Measurements from ENCODE around the gene LYZL2.
"Not testable (repeated sequence)": the region's sequence is repeated elsewhere in the genome, so short reads cannot be mapped to it uniquely, and the experiment has no call there.

The LYZL2 gene

GRCh38 chr10:30637881-30638467, 8.4 kb upstream of the LYZL2 start:
- DNase-seq: peak in 1 of 2 donors; percentile 44

DNA sequence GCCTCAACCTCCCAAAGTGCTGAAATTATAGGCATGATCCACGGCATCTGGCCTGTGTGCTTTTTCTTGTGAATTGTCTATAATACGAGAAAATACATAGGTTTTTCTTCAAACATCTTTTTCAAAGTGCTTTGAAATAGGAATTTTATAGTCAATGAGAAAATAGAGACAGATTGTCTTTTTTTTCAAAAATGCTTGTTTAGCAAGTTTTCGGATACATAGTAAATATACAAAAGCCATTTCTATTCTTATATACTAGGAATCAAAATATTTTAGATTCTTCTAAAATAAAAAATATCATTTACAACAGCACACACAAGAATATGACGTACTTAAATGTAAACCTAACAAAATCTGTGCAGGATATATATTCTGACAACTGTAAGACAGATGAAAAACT, 1.6 kb upstream of the LYZL2 start:
- no peak for DNase-seq

DNA sequence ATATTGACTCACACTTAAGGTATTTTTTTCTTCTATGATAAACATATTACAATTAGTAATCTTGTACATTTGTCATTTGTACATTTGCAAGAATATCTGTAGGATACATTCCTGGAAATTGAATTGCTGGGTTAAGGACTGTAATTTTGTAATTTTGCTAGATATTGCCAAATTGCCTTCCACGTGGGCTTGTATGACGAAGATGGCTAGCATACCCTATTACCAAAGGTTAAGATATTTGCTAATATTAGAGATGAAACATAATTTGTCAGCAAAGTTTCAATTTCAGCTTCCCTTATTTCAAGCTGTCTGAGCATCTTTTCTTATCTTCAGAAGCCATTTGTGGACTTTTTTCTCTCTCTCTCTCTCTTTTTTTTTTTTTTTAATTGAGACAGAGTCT, 1.0 kb upstream of the LYZL2 start:
- no peak for DNase-seq

- DNase-seq: not testable (repeated sequence)
Measured at GRCh38 chr10:30628576-30628975, 977 bp downstream of the LYZL2 start.

GRCh38 chr10:30626837-30627236, 2.7 kb downstream of the LYZL2 start:
- DNase-seq: not testable (repeated sequence)

DNA sequence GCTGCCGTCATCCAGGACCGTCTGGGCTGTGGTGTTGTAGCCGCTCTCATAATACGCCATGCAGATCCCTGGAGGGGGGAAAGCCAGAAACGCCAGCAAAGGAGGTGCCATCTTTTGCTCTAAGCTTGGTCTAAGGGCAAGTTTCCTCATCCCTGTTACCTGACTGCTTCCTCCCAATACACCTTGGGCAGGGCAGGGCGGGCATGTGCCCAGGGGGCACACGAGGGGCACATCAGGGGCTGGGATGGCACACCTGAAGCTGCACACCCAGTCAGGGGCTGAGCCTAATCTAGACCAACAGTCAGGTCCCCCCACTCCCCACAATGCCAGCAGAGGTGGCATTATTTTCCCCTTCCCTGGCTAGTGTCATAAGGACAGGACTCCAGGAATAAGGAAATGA, 3.4 kb downstream of the LYZL2 start:
- DNase-seq: not testable (repeated sequence)

DNA sequence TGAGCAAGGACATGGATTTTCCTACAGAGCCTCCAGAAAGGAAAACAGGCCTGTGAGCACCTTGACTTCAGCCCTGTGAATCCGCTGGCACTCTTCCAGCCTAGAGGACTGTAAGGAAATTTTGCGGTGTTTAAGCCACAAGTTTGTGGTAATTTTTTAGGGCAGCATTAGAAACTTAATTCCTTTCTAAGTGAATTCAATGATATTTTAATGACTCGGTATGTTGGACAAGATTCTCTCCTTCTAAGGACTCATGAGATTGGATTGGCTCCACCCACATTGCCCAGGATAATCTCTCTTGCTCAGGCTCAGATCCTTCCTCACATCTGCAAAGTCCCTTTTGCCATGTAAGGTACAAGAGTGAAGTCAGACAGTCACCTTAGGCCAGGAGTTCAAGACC, 4.5 kb downstream of the LYZL2 start:
- DNase-seq: no peak

DNA sequence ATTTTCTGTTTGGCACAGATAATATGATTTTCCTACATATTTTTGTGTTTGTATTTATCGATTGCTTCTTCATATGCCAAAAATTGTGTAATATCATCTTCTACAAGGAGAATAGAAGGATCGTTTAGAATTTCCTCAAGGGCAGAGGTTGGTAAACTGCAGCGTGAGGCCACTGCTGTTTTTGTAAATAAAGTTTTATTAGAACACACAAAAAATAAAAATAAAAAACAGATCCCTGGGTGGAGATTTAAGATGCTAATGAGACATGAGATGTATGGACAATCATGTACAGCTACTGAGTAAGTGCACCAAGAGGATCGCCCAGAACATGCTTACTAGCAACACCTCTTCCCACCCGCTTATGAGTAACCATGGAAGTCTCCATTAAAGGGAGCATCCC, 9.6 kb downstream of the LYZL2 start:
- DNase-seq: no peak

- DNase-seq: no peak
Measured at GRCh38 chr10:30617070-30617469, 12.5 kb downstream of the LYZL2 start.

GRCh38 chr10:30611041-30611440, 18.5 kb downstream of the LYZL2 start:
- not testable (repeated sequence) for DNase-seq

GRCh38 chr10:30607814-30608213, 21.7 kb downstream of the LYZL2 start:
- no peak for DNase-seq

- no peak for DNase-seq
Measured at GRCh38 chr10:30606313-30606712, 23.2 kb downstream of the LYZL2 start.

- not testable (repeated sequence) for DNase-seq
Measured at GRCh38 chr10:30605341-30606121, 24.0 kb downstream of the LYZL2 start.

GRCh38 chr10:30603589-30603988, 26.0 kb downstream of the LYZL2 start:
- no peak for DNase-seq

DNA sequence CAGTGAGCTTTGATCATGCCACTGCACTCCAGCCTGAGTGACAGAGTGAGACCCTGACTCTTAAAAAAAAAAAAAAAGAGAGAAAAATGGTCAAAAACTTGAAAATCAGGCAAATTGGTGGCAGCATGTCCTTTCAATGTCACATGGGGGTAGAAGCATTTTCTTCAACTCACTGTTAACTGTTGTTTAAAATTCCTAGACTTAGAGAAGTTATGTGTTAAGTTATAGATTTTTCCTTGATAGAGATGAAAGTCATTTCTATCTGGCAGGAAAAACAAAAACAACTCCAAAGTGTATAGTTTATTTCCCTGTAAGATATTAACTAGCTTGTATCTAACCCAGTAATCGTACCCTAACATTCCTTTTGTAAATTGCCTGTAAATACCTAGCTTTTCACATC, 26.8 kb downstream of the LYZL2 start:
- no peak for DNase-seq

- DNase-seq: peak in 1 of 2 donors; percentile 90
Measured at GRCh38 chr10:30600005-30600404, 29.5 kb downstream of the LYZL2 start.

GRCh38 chr10:30598105-30598776, 31.3 kb downstream of the LYZL2 start:
- no peak for DNase-seq

GRCh38 chr10:30597433-30597824, 32.1 kb downstream of the LYZL2 start:
- not testable (repeated sequence) for DNase-seq

GRCh38 chr10:30596493-30597432, 32.8 kb downstream of the LYZL2 start:
- DNase-seq: not testable (repeated sequence)

DNA sequence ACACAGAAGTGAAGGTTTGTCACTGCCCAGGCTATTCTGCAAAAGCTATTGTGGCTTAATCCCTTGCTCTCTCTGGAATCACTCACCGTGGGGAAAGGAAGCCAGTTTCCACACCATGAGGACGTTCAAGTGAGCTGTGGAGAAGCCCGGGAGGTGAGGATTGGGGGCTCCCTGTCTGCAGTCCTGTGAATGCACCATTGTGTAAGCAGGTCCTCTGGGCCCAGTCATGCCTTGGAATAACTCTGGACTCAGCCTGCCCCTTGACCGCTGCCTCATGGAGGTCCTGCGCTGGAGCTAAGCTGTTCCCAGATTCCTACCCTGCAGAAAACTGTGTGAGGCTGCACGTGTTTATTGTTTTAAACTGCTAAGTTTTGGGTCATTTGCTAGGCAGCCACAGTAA, 33.5 kb downstream of the LYZL2 start:
- DNase-seq: no peak

GRCh38 chr10:30594077-30594476, 35.5 kb downstream of the LYZL2 start:
- DNase-seq: no peak

DNA sequence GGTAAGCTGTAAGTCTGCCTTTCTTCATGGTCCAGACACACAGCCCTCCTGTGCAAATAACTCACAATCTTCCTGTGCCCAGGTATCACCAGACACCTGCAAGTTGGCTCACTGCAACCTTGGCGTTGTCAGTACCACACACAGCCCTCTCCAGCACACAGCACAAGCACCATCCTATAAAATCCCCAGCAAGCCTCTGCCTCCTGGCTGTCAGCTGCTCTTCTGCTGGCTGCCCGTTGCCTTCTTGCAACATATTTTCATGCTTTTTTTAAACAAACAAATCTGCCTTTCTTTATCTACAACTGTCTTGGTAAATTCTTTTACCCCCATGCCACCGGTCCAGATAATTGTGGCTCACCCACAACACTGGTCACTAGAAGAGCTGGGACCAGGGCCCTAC, 36.8 kb downstream of the LYZL2 start:
- not testable (repeated sequence) for DNase-seq

DNA sequence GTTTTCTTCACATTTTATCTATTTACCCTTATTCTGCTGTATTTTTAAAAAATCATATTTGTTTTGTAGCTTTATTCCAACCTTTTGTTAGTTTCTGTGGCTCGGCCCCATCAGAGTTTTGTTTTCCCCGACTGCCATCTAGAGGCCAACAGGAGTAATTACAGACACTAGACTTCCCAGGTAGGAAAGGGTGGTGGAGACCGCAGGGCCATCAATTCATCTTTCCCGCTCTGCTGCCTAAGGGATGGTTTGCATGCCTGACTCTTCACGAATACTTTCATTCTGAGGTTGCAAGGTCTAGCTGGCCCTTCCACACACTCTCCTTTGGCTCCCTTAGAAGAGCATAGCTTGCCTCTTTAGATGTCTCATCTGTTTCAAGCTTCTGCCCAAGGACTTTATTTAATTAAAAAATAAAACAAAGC, 38.3 kb downstream of the LYZL2 start:
- DNase-seq: peak in 1 of 2 donors; percentile 31
